Ishikawa (cell line): ENCODE measurements around the gene CTNND2.

Source experiments
- CEBPB ChIP-seq: IDR thresholded peaks from 2 replicates; pipeline ENCODE4 v1.6.1; 2012
- CREB1 ChIP-seq: IDR thresholded peaks from 2 replicates; pipeline ENCODE4 v1.6.1; 2012; ENCODE audit warnings: low read depth
- EGR1 ChIP-seq: IDR thresholded peaks from 2 replicates; pipeline ENCODE4 v1.6.1; 2012
- EP300 ChIP-seq: IDR thresholded peaks from 2 replicates; pipeline ENCODE4 v1.6.1; 2012; ENCODE audit warnings: borderline replicate concordance
- FOXM1 ChIP-seq: IDR thresholded peaks from 2 replicates; pipeline ENCODE4 v1.6.1; 2012; ENCODE audit warnings: low read depth, borderline replicate concordance
- MAX ChIP-seq: IDR thresholded peaks from 2 replicates; pipeline ENCODE4 v1.6.1; 2012
- NFIC ChIP-seq: IDR thresholded peaks from 2 replicates; pipeline ENCODE4 v1.6.1; 2012
- RAD21 ChIP-seq: IDR thresholded peaks from 2 replicates; pipeline ENCODE4 v1.6.1; 2012; ENCODE audit warnings: low read depth
- REST ChIP-seq: IDR thresholded peaks from 2 replicates; pipeline ENCODE4 v1.6.1; 2012; ENCODE audit warnings: low read depth, mild to moderate bottlenecking
- TAF1 ChIP-seq: IDR thresholded peaks from 2 replicates; pipeline ENCODE4 v1.6.1; 2012; ENCODE audit warnings: low read depth, mild to moderate bottlenecking
- TCF12 ChIP-seq: IDR thresholded peaks from 2 replicates; pipeline ENCODE4 v1.6.1; 2012; ENCODE audit warnings: low read depth
- TEAD4 ChIP-seq: IDR thresholded peaks from 2 replicates; pipeline ENCODE4 v1.6.1; 2012
- YY1 ChIP-seq: IDR thresholded peaks from 2 replicates; pipeline ENCODE4 v1.6.1; 2012; ENCODE audit warnings: low read depth
- ZBTB7A ChIP-seq: IDR thresholded peaks from 2 replicates; pipeline ENCODE4 v1.6.1; 2012; ENCODE audit warnings: low read depth
- TF ChIP-seq, protein P1 (sequence below): IDR thresholded peaks from 2 replicates; pipeline ENCODE4 v1.6.1; 2012

The CTNND2 gene

DNA sequence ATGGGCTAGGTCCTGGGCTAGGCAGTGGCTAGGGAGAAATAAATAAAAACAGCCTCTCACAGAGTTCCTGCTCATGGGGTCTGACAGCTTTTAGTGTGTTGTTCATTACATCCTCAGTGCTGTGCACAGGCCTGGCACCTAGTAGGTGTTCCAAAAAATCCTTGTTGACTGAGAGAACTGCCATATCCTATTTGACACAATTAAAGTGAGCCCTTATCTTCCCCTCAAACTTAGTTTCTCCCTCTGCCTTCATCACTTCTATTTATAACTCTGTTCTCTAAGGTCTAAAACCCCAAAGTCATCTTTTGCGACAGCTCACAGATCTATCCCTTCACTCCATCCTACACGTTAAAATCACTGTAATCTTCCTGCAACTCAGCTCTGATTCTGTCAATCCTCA is 594.1 kb downstream of the CTNND2 start:
- TF ChIP-seq CEBPB, result no peak
- TF ChIP-seq RAD21, result no peak
- TF ChIP-seq, protein P1, sequence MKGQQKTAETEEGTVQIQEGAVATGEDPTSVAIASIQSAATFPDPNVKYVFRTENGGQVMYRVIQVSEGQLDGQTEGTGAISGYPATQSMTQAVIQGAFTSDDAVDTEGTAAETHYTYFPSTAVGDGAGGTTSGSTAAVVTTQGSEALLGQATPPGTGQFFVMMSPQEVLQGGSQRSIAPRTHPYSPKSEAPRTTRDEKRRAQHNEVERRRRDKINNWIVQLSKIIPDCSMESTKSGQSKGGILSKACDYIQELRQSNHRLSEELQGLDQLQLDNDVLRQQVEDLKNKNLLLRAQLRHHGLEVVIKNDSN, result no peak
- no peak for TF ChIP-seq TAF1
- no peak for TF ChIP-seq FOXM1
- TF ChIP-seq TCF12, result no peak

DNA sequence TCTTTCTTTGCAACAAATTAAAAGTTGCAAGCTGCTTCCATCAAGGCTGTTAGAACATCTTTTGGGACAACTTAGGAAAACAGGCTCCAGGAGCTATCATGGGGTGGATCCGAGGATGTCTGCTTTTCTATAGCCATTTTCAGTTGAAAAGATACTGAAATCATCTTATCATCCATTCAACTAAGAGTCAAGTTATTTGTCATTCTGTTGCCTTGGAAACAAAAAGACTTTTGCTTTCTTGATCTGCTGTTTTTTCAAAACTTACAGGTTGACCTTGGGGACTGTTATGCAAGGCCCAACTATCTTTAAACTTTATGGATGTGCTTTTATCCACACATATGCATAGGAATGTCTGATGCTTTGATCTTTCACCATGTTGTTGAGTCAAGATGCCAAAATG is 597.9 kb downstream of the CTNND2 start:
- TF ChIP-seq NFIC, result no peak
- TF ChIP-seq TEAD4, result no peak
- TF ChIP-seq, protein P1, result no peak
- TF ChIP-seq EGR1, result no peak

DNA sequence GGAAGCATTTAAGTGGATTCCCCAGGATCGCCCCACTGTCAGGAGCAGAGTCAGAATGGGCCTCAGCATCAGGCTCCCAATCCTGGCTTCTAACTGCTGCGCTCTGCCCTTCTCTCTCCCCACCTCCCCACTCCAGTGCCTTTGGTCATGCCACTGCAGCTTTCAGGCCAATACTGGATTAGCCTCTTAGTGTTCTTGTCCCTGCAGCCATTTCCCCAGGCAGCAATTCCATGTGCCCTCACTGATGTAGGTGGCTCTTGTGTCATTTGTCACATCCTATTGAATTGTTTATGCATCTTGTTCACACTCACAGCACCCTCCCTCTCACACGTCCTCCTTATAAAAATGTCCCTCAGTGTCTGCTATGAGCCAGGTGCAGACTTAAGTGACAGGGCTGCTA is 599.0 kb downstream of the CTNND2 start:
- TF ChIP-seq RAD21 (no peak), CEBPB (no peak)
- TF ChIP-seq, protein P1, result no peak

DNA sequence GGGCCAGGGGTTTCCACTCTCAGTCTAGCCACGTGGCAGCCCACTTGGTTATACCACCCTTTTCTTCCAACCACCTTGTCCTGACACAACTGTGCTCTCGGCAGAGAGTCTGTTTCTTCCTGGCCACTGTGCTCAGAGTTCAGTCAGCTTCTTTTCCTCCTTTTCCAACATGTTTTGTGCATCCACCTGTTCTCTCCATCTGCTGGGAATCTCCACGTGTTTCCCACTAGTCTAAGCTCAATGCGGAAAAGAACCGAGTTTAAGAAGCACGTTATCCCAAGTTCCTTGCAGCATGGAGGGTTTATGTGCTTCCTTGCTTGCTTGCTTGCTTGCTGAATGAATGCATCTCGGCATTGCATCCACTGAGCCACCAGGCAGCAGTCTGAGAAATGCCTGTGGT is 599.6 kb downstream of the CTNND2 start:
- TF ChIP-seq REST (no peak), EGR1 (no peak), CREB1 (no peak), TCF12 (no peak), TEAD4 (no peak), YY1 (no peak), EP300 (no peak), TAF1 (no peak), ZBTB7A (no peak), MAX (no peak), RAD21 (no peak), FOXM1 (no peak), NFIC (no peak), CEBPB (no peak)
- TF ChIP-seq, protein P1, result no peak

DNA sequence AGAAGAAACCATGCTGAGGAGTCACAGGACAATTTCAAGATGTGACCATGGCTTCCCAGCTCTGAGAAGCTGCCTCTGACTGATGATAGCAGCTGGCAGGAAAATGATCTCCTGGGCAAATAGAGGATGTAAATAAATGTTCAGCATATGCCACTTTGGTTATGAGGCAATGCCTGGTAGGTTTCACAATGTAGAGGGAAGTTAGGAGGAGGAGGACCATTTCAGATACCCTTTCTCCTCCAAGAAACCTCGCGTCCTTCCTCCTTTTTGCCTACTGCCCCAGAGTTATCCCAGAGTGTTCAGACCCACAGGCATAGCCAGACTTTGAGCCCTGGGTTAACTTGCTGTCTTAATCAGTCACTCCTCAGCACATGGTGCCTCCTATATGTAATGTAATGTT is 601.6 kb downstream of the CTNND2 start:
- TF ChIP-seq YY1 (no peak), TAF1 (no peak), CEBPB (no peak), EP300 (no peak), NFIC (no peak), RAD21 (no peak), CREB1 (no peak)

GRCh38 chr5:11301171-11301570 is 603.1 kb downstream of the CTNND2 start:
- no peak for TF ChIP-seq TAF1
- TF ChIP-seq TEAD4, result no peak
- no peak for TF ChIP-seq RAD21
- no peak for TF ChIP-seq CREB1
- TF ChIP-seq FOXM1, result no peak
- no peak for TF ChIP-seq NFIC
- TF ChIP-seq ZBTB7A, result no peak
- TF ChIP-seq TCF12, result no peak
- TF ChIP-seq YY1, result no peak
- TF ChIP-seq, protein P1, result no peak
- no peak for TF ChIP-seq EP300
- TF ChIP-seq REST, result no peak
- no peak for TF ChIP-seq MAX
- no peak for TF ChIP-seq CEBPB
- no peak for TF ChIP-seq EGR1
